Neural cell (in vitro differentiated cells): ENCODE data around the gene ZNF687. TPM values are rescaled to one million over a fixed set of nuclear protein-coding genes. Genes with fewer than 3 reads are reported as not detected.

Experiments used
- H2AFZ ChIP-seq: fragments of 200-600, 300-800 bp; sonication (generic), shearing (Covaris generic); 2 replicates; pipeline ENCODE4 v1.6.0; 2014; ENCODE audit warnings: low read depth, mild to moderate bottlenecking, antibody characterized with exemption, low read length, moderate library complexity
- H3F3A ChIP-seq: fragments of 200-600 bp; shearing (Covaris generic); 2 replicates; pipeline ENCODE4 v1.6.1; 2016; ENCODE audit warnings: mild to moderate bottlenecking, moderate library complexity, mixed read lengths, antibody characterized with exemption, low read length; ENCODE audit not compliant: insufficient read depth, poor library complexity, severe bottlenecking
- H3K27ac ChIP-seq: fragments of 200-600, 300-800 bp; sonication (generic), shearing (Covaris generic); 2 replicates; pipeline ENCODE4 v1.5.1; 2014; ENCODE audit warnings: mild to moderate bottlenecking, low read length, moderate library complexity
- H3K27me3 ChIP-seq: fragments of 300-800, 200-600 bp; sonication (generic), shearing (Covaris generic); 2 replicates; pipeline ENCODE4 v1.6.0; 2014; ENCODE audit warnings: mild to moderate bottlenecking, low read depth, low read length, moderate library complexity; ENCODE audit not compliant: insufficient read depth
- H3K36me3 ChIP-seq: fragments of 300-800, 200-600 bp; sonication (generic), shearing (Covaris generic); 2 replicates; pipeline ENCODE4 v1.5.1; 2014; ENCODE audit warnings: mild to moderate bottlenecking, antibody characterized with exemption, low read length, moderate library complexity; ENCODE audit not compliant: insufficient read depth
- H3K4me2 ChIP-seq: fragments of 300-800, 200-600 bp; sonication (generic), shearing (Covaris generic); 2 replicates; pipeline ENCODE4 v1.6.0; 2014; ENCODE audit warnings: mild to moderate bottlenecking, low read length
- H3K4me3 ChIP-seq: fragments of 300-800, 200-600 bp; sonication (generic), shearing (Covaris generic); 2 replicates; pipeline ENCODE4 v1.5.1; 2014; ENCODE audit warnings: mild to moderate bottlenecking, low read length, moderate library complexity
- H3K79me2 ChIP-seq: fragments of 200-600 bp; shearing (Covaris generic); replicated peaks from 2 replicates; pipeline ENCODE4 v1.6.0; 2014; ENCODE audit warnings: mild to moderate bottlenecking, low read length, moderate library complexity; ENCODE audit not compliant: insufficient read depth
- H3K9ac ChIP-seq: fragments of 300-800, 200-600 bp; sonication (generic), shearing (Covaris generic); 2 replicates; pipeline ENCODE4 v1.6.1; 2016; ENCODE audit warnings: mild to moderate bottlenecking, low read length, mixed read lengths
- H3K9me2 ChIP-seq: fragments of 200-600 bp; shearing (Covaris generic); 2 replicates; pipeline ENCODE4 v1.6.1; 2016; ENCODE audit warnings: mild to moderate bottlenecking, low read length, mixed read lengths; ENCODE audit not compliant: insufficient read depth
- H3K9me3 ChIP-seq: fragments of 200-600, 300-800 bp; sonication (generic), shearing (Covaris generic); 2 replicates; pipeline ENCODE4 v1.6.1; 2016; ENCODE audit warnings: mild to moderate bottlenecking, mixed run types, low read length, moderate library complexity, mixed read lengths
- H4K20me1 ChIP-seq: fragments of 200-600 bp; shearing (Covaris generic); 2 replicates; pipeline ENCODE4 v1.6.1; 2016; ENCODE audit warnings: mild to moderate bottlenecking, mixed run types; ENCODE audit not compliant: insufficient read depth
- CTCF ChIP-seq: fragments of 450-650 bp; IDR thresholded peaks from 2 replicates; pipeline ENCODE4 v1.5.1; 2014; ENCODE audit warnings: antibody characterized with exemption, mild to moderate bottlenecking, moderate library complexity; ENCODE audit not compliant: poor library complexity, severe bottlenecking
- EP300 ChIP-seq: fragments of 450-650 bp; conservative IDR thresholded peaks from 2 replicates; pipeline ENCODE4 v1.6.1; 2014; ENCODE audit warnings: antibody characterized with exemption, mild to moderate bottlenecking, moderate library complexity; ENCODE audit not compliant: poor library complexity, severe bottlenecking
- EZH2 ChIP-seq: fragments of 200-600, 300-800 bp; shearing (Covaris generic), sonication (generic); IDR thresholded peaks from 2 replicates; pipeline ENCODE4 v1.6.1; 2014; ENCODE audit warnings: antibody characterized with exemption, low read length, borderline replicate concordance, mild to moderate bottlenecking; ENCODE audit not compliant: insufficient read depth, poor library complexity, severe bottlenecking
- MXI1 ChIP-seq: fragments of 450-650 bp; conservative IDR thresholded peaks from 2 replicates; pipeline ENCODE4 v1.6.1; 2014; ENCODE audit warnings: antibody characterized with exemption, mild to moderate bottlenecking; ENCODE audit not compliant: poor library complexity, severe bottlenecking
- POLR2AphosphoS5 ChIP-seq: IDR thresholded peaks from 2 replicates; pipeline ENCODE4 v1.6.1; 2012
- RAD21 ChIP-seq: fragments of 450-650 bp; conservative IDR thresholded peaks from 2 replicates; pipeline ENCODE4 v1.6.1; 2014; ENCODE audit warnings: antibody characterized with exemption, mild to moderate bottlenecking, moderate library complexity
- REST ChIP-seq: IDR thresholded peaks from 2 replicates; pipeline ENCODE4 v1.6.1; 2012; ENCODE audit warnings: borderline replicate concordance
- SMC3 ChIP-seq: fragments of 450-650 bp; conservative IDR thresholded peaks from 2 replicates; pipeline ENCODE4 v1.6.1; 2014; ENCODE audit warnings: antibody characterized with exemption, mild to moderate bottlenecking, moderate library complexity; ENCODE audit not compliant: poor library complexity
- TAF1 ChIP-seq: IDR thresholded peaks from 2 replicates; pipeline ENCODE4 v1.6.1; 2012; ENCODE audit warnings: low read depth
- polyA plus RNA-seq: library from polyadenylated mRNA; depleted of rRNA; stranded (reverse); fragments of >200 nt; gene quantifications from 2 replicates; pipeline ENCODE4 v1.2.3, GENCODE V29; 2014

Gene ZNF687
- polyA plus RNA-seq, 1 donor from 2014 or later: 6.9 TPM

- Histone ChIP-seq H3K9ac (no peak overlapping the region), H3K9me2 (no peaks in the 10 kb centered on the region), H4K20me1 (no peaks in the 10 kb centered on the region), H3K27ac (no peak overlapping the region), H3K79me2 (no peaks in the 10 kb centered on the region), H3K9me3 (no peaks in the 10 kb centered on the region), H3K27me3 (no peaks in the 10 kb centered on the region), H3K36me3 (no peaks in the 10 kb centered on the region), H3K4me3 (no peak overlapping the region), H3K4me2 (no peak overlapping the region), H3F3A (no peaks in the 10 kb centered on the region), H2AFZ (no peak overlapping the region)
- TF ChIP-seq RAD21 (no peak), EZH2 (no peak), EP300 (no peak), MXI1 (no peak), CTCF (no peak), REST (no peak), SMC3 (no peak), TAF1 (no peak), POLR2AphosphoS5 (no peak)
Observed at GRCh38 chr1:151313501-151313900, 31.4 kb downstream of the ZNF687 start.

GRCh38 chr1:151314137-151314875 is 32.2 kb downstream of the ZNF687 start:
- Histone ChIP-seq H3K36me3 (no peaks in the 10 kb centered on the region), H3K9me2 (no peaks in the 10 kb centered on the region), H3K4me2 (no peak overlapping the region), H3K27ac (no peak overlapping the region), H3K79me2 (no peaks in the 10 kb centered on the region), H2AFZ (no peak overlapping the region), H3F3A (no peaks in the 10 kb centered on the region), H3K27me3 (no peaks in the 10 kb centered on the region), H3K9ac (no peak overlapping the region), H3K4me3 (no peak overlapping the region), H4K20me1 (no peaks in the 10 kb centered on the region), H3K9me3 (no peaks in the 10 kb centered on the region)
- no peak for TF ChIP-seq SMC3
- no peak for TF ChIP-seq TAF1
- no peak for TF ChIP-seq EP300
- TF ChIP-seq MXI1: no peak
- no peak for TF ChIP-seq RAD21
